ENCODE data around the gene IGBP1. TPM values are rescaled to one million over a fixed set of nuclear protein-coding genes. Genes with fewer than 3 reads are reported as not detected.
A peak's percentile ranks its signal among the peaks of the same experiment; 100 is the strongest.

Gene IGBP1
- total RNA-seq, 1 experiment from 2014 or later: 66.4 TPM

DNA sequence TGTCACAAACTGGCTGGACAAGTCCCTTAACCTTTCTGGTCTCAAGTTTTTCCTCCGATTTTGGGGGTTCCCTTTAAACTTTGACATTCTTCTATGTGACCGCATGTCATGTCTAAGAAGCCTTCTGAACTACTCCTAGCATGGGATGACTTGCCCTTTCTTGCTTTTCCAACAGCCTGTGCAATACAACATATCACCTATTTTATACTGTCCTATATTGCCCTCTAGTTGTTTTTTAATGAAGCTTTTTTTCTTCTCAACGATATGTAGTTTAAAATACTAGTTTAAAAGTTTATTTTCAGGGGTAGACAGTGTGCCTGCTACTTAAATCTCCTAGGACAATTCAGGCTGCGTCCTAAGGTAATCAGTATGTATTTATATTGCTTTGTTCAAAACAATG, 1.0 kb upstream of the IGBP1 start:
- H3K9me3 ChIP-seq (replicated peaks): no peaks in the 10 kb centered on the region
- peaks cover 5% of the 10 kb centered on the region; the same call in 1 of the 2 replicates for H3K4me1 ChIP-seq
- peak overlapping the region; percentile 75 for H3K4me3 ChIP-seq
- no peaks in the 10 kb centered on the region for H3K27me3 ChIP-seq
- no peak for DNase-seq
- peaks cover 11% of the 10 kb centered on the region; the same call in 1 of the 2 replicates for H3K36me3 ChIP-seq
- no peak overlapping the region for H3K27ac ChIP-seq

GRCh38 chrX:70132877-70133302, 357 bp upstream of the IGBP1 start:
- H3K4me1 ChIP-seq: peaks cover 5% of the 10 kb centered on the region; the same call in 1 of the 2 replicates
- no peak overlapping the region; the same call in 1 of the 2 replicates for H3K27ac ChIP-seq
- H3K9me3 ChIP-seq (replicated peaks): no peaks in the 10 kb centered on the region
- peak overlapping the region; percentile 75 for H3K4me3 ChIP-seq
- peaks cover 11% of the 10 kb centered on the region; the same call in 1 of the 2 replicates for H3K36me3 ChIP-seq
- no peak for DNase-seq
- H3K27me3 ChIP-seq: no peaks in the 10 kb centered on the region

GRCh38 chrX:70134116-70134477, 850 bp downstream of the IGBP1 start:
- no peak for DNase-seq
- Histone ChIP-seq H3K27me3 (no peaks in the 10 kb centered on the region), H3K4me1 (peaks cover 5% of the 10 kb centered on the region; the same call in 1 of the 2 replicates), H3K4me3 (peak overlapping the region; percentile 75), H3K9me3 (replicated peaks) (no peaks in the 10 kb centered on the region), H3K27ac (peak overlapping the region; percentile 78), H3K36me3 (peaks cover 11% of the 10 kb centered on the region; the same call in 1 of the 2 replicates)

- Histone ChIP-seq H3K27ac (no peak overlapping the region), H3K9me3 (replicated peaks) (no peaks in the 10 kb centered on the region), H3K4me1 (peaks cover 5% of the 10 kb centered on the region; the same call in 1 of the 2 replicates), H3K27me3 (no peaks in the 10 kb centered on the region), H3K36me3 (peaks cover 11% of the 10 kb centered on the region; the same call in 1 of the 2 replicates), H3K4me3 (no peak overlapping the region)
- no peak for DNase-seq
Observed at GRCh38 chrX:70138622-70139021, 5.4 kb downstream of the IGBP1 start.

- Histone ChIP-seq H3K27me3 (no peaks in the 10 kb centered on the region), H3K4me1 (peaks cover 3% of the 10 kb centered on the region; the same call in 1 of the 2 replicates), H3K36me3 (peaks cover 11% of the 10 kb centered on the region; the same call in 1 of the 2 replicates), H3K27ac (no peak overlapping the region), H3K9me3 (replicated peaks) (no peaks in the 10 kb centered on the region), H3K4me3 (no peak overlapping the region)
- no peak for DNase-seq
Observed at GRCh38 chrX:70139736-70140135, 6.5 kb downstream of the IGBP1 start.

GRCh38 chrX:70141373-70141772, 8.1 kb downstream of the IGBP1 start:
- H3K9me3 ChIP-seq (replicated peaks): no peaks in the 10 kb centered on the region
- no peak overlapping the region for H3K27ac ChIP-seq
- no peaks in the 10 kb centered on the region for H3K27me3 ChIP-seq
- H3K4me1 ChIP-seq: no peaks in the 10 kb centered on the region
- no peak for DNase-seq
- H3K36me3 ChIP-seq: peaks cover under 1% of the 10 kb centered on the region; the same call in 1 of the 2 replicates
- H3K4me3 ChIP-seq: no peak overlapping the region

DNA sequence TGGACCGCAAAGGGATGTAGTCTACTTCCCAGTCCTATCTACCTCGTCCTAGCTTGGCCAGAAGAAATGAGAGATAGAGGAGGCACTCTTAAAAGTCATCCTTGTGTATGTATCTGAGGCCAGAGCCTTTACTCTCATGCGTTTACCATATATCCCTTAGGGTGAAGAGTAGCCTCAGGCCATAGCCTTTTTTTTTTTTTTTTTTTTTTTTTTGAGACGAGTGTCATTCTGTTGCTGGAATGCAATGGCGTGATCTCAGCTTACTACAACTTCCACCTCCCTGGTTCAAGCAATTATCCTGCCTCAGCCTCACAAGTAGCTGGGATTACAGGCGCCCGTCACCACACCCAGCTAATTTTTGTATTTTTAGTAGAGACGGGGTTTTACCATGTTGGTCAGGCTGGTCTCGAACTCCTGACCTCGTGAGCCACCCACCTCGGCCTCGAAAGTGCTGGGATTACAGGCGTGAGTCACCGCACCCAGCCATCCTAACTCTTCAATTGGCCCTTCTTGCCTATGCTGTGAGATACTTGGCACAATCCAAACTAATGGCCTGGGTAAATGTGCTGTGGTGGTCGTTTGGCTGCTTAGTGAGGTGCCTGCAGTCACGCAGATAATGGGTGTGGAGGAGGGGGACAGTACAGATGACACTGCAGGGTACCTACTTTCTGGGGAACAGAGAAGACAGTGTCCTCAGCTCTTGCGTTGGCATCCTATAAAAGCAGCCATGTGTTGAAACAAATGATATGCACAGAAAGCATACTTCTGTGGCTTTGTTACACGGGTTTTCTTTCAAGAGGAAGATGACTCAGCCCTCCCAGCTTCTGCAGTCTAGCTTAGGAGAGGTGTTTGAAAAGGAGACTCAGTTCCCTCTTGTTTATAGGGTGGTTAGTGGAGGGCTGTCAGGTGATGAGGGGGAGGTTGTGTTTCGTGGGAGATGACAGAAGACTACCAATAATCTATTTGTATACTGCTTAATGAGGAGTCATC, 33.6 kb downstream of the IGBP1 start:
- Histone ChIP-seq H3K27ac (peak overlapping the region; percentile 75), H3K9me3 (replicated peaks) (no peaks in the 10 kb centered on the region), H3K36me3 (peaks cover 8% of the 10 kb centered on the region), H3K4me1 (peaks cover 18% of the 10 kb centered on the region), H3K27me3 (no peaks in the 10 kb centered on the region), H3K4me3 (no peak overlapping the region)
- peak in 1 of 2 experiments; percentile 25 for DNase-seq

GRCh38 chrX:70168238-70169188, 35.3 kb downstream of the IGBP1 start:
- DNase-seq: peak; percentile 59 to 74
- H3K27me3 ChIP-seq: no peaks in the 10 kb centered on the region
- peaks cover 5% of the 10 kb centered on the region for H3K36me3 ChIP-seq
- no peaks in the 10 kb centered on the region for H3K9me3 ChIP-seq (replicated peaks)
- peak overlapping the region; percentile 75 for H3K27ac ChIP-seq
- peaks cover 18% of the 10 kb centered on the region for H3K4me1 ChIP-seq
- H3K4me3 ChIP-seq: peak overlapping the region; percentile 44

GRCh38 chrX:70169281-70169680, 36.0 kb downstream of the IGBP1 start:
- H3K36me3 ChIP-seq: peaks cover 5% of the 10 kb centered on the region
- H3K4me3 ChIP-seq: peak overlapping the region; percentile 44
- peak; percentile 61 to 77 for DNase-seq
- no peaks in the 10 kb centered on the region for H3K27me3 ChIP-seq
- peaks cover 18% of the 10 kb centered on the region for H3K4me1 ChIP-seq
- H3K27ac ChIP-seq: peak overlapping the region; percentile 75
- no peaks in the 10 kb centered on the region for H3K9me3 ChIP-seq (replicated peaks)

DNA sequence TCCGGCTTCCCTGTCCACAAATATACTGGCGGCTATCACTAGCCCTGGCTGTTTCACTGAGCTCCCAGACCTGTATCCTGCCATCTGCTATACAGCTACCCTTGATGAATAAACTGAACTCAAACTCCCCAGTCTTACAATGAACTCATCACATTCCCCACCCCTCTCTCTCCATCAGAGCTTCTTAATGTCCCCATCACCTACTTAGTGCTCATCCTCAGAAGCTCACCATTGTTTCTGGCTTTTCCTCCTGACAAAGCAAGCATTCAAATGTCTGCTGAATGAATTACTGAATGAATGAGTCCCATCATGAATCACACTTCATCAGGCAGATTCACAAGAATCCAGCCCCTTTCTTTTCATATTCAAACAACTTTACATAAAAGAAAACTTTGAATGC, 38.4 kb downstream of the IGBP1 start:
- no peak overlapping the region for H3K27ac ChIP-seq
- DNase-seq: no peak
- H3K4me1 ChIP-seq: peaks cover 18% of the 10 kb centered on the region
- no peaks in the 10 kb centered on the region for H3K36me3 ChIP-seq
- no peaks in the 10 kb centered on the region for H3K9me3 ChIP-seq (replicated peaks)
- H3K27me3 ChIP-seq: no peaks in the 10 kb centered on the region
- H3K4me3 ChIP-seq: no peak overlapping the region

DNA sequence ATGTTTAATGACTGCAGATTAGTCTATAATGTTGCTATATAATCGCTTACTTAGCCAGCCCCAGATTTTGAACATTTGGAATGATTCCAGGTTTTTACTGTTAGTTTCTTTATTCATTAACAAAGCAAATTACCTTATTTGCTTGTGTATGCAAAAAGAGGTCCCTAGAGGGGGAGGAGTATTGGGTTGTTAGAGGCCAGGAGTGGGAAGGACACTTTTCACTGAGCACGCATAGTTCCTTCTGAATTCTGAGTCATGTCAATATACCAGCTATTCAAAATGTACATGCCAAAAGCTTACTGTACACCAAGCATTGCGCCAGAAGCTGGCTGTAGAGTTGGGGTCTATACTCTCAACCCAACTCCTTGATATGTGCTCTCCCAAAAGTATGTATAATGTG, 39.0 kb downstream of the IGBP1 start:
- no peak for DNase-seq

DNA sequence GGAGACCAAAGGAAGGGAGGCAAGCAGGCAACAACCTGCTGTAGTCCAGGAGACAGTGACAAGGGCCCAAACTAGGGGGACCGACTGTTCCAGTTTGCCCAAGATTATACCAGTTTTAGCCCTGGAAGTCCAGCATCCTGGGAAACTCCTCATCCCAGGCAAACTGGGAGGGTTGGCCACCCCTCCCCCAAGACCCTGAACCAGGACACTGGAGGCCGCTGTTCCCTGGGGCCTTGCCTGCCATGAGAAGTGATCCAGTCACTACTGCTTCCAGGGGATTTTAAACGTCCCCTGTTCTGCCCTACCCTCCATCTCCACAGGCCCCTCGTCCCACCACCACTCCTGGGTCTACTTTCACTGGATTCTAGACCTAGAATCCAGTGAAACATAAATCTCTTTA, 39.7 kb downstream of the IGBP1 start:
- H3K27me3 ChIP-seq: no peaks in the 10 kb centered on the region
- no peaks in the 10 kb centered on the region for H3K9me3 ChIP-seq (replicated peaks)
- no peak overlapping the region for H3K4me3 ChIP-seq
- no peak for DNase-seq
- H3K27ac ChIP-seq: no peak overlapping the region
- no peaks in the 10 kb centered on the region for H3K36me3 ChIP-seq
- H3K4me1 ChIP-seq: peaks cover 8% of the 10 kb centered on the region; the same call in 1 of the 2 replicates

More for the DNA sequence above, 39.0 kb downstream of the IGBP1 start:
- Histone ChIP-seq H3K4me1 (peaks cover 14% of the 10 kb centered on the region), H3K36me3 (no peaks in the 10 kb centered on the region), H3K4me3 (no peak overlapping the region), H3K27ac (no peak overlapping the region), H3K9me3 (replicated peaks) (no peaks in the 10 kb centered on the region), H3K27me3 (no peaks in the 10 kb centered on the region)

DNA sequence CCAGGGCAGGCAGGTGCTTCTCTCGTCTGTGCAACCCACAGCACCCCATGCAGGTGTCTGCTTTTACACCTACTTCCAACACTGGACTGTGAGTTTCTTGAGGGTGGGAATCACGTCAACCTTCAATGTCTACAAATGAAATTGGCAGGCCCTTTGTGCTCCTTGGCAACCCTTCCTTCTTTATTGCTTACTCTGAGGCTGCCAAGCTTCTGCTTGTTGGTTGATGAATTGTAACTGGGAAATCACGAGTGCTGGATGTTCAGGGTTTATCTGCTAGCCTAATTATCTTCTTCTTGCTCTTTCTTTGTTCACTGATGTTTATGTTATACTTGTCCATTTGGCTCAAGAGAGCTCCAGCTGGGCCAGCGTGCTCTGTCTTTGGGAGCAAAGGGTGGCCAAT, 41.5 kb downstream of the IGBP1 start:
- Histone ChIP-seq H3K4me1 (no peaks in the 10 kb centered on the region), H3K36me3 (no peaks in the 10 kb centered on the region), H3K4me3 (no peak overlapping the region), H3K9me3 (replicated peaks) (no peaks in the 10 kb centered on the region), H3K27me3 (no peaks in the 10 kb centered on the region), H3K27ac (no peak overlapping the region)
- no peak for DNase-seq

GRCh38 chrX:70175338-70175737, 42.1 kb downstream of the IGBP1 start:
- Histone ChIP-seq H3K4me3 (no peak overlapping the region), H3K9me3 (replicated peaks) (no peaks in the 10 kb centered on the region), H3K27ac (no peak overlapping the region), H3K27me3 (no peaks in the 10 kb centered on the region), H3K36me3 (no peaks in the 10 kb centered on the region), H3K4me1 (no peaks in the 10 kb centered on the region)
- no peak for DNase-seq
